Measurements from ENCODE around the gene IFI27.

IFI27 gene

DNA sequence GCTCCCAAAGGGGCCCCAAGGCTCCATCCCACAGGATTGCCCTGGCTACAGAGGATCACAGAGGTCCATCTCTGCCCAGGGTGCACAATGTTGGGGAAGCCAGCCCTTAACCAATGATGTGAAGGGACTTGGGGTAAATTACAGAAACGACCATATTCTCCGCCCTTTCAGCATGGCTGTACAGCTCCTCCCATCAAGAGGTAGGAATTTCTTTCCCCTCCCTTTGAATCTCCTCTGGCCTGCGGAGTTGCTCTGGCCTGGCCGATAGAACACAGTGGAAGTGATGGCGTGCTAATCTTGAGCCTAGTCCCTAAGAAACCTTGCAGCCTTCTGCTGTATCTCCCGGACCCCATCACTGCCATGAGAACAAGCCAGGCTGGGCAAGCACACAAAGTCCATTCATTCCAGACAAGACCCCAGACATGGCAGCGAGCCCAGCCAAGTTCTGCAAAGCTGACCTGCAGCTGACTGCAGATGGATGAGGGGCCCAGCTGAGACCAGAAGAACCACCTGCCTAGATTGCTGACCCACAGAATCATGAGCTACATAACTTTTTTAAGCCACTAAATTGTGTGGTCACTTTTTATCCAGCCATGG is 6.9 kb upstream of the IFI27 start:
- DNase-seq: no peak

DNA sequence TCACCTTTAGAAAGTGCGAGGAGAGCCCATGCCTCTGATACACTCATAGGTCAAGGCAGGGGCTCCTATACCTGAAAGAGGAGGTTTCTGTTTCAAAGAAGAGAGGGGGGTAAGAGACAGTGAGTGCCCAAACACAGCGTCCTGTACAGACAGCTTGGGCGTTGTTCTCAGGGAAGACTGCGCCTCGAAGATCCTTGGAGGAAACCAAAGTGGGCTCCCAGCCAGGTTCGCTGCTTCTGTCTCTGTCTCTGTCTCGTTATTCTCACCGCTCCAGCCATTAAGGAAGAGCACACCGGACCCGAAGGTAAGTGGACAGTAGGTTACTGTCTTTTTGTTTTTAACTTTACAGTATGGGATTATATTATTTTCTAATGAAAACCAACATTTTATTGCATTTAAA is 5.8 kb upstream of the IFI27 start:
- no peak for DNase-seq

DNA sequence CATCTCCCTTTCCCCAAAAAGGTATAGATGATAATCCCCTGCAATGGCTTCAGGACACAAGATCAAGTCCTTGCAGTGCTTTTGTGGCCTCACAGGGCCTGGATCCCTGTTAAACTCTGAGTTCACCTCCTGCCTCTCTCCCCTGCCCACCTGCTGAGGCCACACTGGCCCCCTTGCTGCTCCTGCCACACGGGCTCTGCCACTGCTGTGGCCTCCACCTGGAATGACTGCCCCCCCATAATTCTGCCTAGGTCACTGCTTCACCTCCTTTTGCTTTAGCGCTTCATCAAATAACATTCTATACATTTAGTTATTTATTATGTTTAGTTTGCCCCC is 653 bp upstream of the IFI27 start:
- DNase-seq: no peak

DNA sequence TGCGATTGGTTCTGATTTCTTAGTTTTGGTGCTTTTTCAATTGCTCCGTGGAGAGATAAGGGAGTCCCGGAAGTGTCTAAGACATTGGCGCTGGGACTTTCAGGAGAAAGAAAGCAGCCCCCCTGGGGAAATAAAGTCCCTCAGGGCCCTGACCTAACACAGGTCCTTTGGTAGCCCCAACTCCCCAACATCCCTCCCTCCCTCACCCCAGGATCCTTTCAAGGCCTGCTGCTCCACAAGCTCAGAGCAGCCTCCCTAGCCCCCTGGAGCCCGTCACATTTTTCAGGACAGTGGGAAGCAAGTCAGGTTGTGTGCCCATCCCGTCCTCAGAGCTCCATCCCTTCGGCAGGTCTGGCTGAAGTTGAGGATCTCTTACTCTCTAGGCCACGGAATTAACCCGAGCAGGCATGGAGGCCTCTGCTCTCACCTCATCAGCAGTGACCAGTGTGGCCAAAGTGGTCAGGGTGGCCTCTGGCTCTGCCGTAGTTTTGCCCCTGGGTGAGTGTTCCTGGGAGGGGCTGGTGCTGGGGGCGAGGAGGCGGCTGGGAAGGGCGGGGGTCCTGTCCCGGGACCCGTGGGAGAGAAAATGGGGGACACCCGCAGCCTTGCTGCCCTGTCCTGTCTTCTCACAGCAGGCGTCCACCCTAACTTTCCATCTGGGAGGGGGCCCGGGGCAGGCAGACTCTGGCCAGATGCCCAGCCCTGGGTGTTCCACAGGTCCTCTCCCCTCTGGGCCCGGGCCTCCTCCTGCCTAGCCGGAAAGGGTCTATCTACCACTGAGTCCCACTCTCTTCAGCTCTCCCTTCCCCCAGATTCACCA is 950 bp downstream of the IFI27 start:
- DNase-seq: no peak

DNA sequence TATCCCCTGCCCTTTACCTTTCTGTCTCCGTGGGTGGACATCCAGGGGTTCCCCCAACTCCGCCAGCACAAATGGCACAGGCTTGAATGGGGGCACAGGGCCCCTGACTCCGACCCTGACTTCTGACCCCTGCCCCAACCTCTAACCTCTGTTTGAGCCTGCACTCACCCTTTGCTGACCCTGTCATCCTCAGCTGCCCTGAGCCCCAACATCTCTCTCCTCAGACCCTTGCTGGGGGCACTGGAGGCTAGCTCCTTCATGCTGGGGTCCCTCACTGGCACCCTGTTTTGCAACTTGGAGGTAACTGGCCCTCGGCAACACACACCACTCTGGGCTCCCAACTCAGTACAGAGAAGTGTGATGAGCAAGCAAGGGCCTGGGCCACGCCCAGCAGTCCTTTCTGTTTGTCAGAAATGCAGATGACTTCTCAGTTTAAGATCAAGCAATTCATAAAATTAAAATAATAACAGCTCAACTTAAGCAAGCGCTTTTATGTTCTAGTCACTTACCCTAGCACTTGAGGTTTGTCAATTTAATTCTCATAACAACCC is 2.1 kb downstream of the IFI27 start:
- DNase-seq: no peak

DNA sequence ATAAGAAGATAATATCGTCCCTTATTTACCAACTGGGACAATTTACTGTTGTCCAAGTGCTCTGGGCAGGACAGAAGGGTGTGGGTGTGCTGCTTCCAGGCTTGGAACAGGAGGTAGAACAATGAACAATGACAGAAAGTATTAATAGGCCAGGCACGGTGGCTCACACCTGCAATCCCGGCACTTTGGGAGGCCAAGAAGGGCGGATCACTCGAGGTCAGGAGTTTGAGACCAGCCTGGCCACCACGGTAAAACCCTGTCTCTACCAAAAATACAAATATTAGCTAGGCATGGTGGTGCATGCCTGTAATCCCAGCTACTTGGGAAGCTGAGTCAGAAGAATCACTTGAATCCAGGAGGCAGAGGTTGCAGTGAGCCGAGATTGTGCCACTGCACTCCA is 2.5 kb downstream of the IFI27 start:
- no peak for DNase-seq

DNA sequence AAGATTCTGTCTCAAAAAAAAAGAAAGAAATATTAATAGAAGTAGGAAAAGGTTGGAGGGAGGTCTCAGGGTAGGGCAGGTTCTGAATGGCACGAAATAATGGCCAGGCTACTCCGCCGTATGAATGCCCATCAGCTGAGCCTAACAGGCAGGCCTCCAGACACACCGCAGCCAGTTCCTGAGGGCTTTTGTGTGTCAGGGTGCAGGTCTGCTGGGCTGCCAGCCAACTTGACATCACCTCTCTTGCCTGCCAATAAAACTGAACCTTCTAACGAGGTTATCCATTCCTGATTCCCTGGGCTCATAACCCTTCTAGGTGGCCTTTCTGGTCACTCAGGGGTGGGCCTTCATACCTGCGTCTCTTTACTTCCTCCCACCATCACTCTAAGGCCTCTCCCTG is 3.0 kb downstream of the IFI27 start:
- DNase-seq: no peak

DNA sequence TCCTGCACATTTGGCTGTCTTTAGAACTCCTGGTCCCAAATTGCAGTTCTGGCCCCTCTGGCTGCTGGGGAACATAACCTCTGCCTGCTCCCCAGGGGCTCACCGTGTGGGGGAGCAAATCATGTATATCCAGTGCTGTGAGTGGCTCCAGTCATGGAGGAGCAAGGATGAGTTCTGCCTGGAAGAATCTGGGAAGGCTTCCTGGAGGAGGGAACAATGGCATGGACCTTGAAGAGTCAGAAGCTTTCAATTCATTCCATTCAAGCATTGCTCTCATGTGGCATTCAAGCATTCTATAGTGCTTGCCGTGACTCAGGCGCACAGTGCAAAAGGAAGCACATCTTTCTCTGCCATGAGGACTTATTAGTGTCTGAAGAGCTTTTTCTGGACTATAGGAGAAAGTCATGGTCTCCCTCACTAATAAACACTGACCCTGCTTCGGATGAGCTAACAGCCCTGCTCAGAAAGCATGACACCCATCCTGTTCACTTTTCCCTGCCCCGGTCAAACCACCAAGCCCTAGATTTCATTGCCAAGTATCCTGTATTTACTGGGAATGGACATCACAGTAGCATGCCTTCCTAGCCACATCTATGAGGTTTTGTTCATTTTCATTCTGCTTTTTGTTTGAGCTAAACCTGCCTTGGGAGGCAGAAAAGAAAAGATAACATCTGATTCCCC is 3.5 kb downstream of the IFI27 start:
- DNase-seq: no peak

DNA sequence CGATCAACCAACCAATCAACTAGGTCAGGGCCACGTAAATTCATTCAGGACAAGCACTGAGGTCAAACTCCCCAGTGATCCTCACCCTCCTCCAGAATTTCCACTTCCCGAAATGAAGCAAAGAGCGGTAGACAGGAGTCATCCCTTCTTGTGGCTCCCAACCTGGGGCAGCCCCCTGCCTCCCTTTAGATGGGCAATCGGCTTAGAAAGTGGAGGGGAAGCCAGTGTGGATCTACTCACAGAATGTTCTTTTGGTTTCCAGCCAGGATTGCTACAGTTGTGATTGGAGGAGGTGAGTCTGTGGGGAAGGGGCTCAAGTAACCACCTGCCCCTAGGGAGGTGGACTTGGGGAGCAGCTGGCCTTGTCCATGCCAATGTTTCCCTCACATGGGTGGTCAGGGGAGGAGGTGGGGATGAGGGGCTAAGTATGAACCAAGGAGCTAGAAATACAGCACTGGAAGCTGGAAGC is 4.1 kb downstream of the IFI27 start:
- DNase-seq: no peak

DNA sequence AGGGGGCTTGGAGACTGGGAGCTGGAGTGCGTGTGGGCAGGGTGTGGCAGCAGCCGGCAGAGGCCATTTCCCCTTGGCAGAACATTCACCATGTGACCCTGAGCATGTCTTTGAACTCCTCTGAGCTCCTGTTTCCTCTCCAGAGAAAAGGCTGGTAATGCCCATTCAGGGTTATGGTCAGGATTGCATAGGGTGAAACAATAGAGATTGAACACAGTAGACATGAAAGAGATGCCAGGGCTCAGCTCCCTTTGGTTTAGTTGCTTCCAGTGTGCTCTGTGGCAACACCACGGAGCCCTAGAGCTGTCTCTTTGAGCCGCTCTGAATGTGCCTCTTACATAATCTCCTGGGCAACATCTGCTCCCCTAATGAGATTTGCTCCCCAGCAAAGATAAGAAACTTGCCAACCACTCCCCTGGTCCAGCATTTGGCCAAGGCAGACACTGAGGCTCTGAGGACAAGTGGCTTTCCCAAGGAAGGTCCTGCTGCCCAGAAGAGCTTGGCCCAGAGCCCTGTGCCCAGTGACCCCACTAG is 4.6 kb downstream of the IFI27 start:
- DNase-seq: no peak

DNA sequence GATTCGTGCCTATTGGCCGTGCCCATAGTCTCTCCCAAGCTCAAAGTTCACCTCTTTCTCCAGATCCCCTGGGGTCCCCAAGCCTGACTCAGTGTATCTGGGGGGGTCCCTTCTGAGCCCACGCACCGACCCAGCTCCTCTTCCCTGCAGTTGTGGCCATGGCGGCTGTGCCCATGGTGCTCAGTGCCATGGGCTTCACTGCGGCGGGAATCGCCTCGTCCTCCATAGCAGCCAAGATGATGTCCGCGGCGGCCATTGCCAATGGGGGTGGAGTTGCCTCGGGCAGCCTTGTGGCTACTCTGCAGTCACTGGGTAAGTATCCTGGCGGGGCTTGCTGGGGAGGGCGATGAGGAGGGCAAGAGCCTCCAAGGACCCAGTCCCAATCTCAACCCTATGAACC is 5.1 kb downstream of the IFI27 start:
- no peak for DNase-seq

DNA sequence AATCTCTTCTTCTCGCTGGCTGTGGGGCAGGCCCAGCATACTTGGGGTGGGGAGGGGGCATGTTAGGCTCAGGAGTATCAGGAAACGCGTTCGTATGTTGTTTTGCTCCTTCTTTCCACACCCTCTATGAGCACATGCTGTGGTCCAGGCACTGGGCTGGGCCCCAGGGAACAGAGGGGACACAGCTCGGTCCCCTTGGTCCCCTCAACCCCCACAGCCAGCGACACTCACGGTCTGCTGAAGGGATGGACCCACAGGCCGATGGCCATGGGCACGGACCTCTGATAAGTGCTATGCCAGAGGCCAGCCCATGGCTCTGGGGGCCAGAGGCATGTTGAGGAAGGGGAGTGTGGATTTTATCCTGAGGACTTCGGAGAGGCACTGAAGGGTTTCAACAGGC is 6.2 kb downstream of the IFI27 start:
- no peak for DNase-seq

DNA sequence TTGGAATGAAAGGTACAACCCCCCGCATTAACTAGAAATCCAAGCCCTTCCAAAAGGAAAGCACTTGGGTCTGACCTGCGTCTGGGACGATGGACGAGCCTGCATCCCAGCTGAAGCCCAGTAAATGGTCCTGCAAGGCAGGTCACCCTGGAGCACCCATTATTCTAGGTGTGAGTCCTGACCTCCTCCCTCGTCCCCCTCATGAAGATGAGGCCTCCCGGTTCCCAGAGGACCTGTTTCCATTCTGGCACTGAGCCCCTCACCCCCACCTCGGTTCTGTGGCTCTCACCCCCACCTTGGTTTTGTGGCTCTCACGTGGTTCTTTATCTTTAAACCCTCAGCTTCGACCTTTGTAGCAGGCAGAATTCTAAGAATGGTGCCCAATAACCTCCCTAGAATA is 7.3 kb downstream of the IFI27 start:
- no peak for DNase-seq

DNA sequence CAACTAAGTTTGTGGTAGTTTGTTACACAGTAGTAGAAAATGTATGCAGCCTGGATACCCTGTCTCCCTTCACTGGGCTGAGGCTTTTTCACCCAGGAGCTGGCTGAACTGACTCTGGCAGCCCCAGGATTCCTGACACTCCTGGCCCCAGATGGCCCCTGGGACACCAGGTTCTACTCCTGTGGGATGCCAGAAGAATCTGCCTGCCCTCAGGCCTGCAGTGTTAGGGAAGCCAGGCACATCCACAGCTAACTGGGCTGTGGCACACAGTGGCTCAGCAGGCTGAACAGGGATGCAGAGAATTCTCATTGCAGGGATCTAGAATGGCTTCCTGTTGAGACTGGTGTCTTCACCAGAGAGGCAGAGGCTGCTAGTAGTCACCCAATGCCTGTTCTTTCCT is 8.5 kb downstream of the IFI27 start:
- no peak for DNase-seq

DNA sequence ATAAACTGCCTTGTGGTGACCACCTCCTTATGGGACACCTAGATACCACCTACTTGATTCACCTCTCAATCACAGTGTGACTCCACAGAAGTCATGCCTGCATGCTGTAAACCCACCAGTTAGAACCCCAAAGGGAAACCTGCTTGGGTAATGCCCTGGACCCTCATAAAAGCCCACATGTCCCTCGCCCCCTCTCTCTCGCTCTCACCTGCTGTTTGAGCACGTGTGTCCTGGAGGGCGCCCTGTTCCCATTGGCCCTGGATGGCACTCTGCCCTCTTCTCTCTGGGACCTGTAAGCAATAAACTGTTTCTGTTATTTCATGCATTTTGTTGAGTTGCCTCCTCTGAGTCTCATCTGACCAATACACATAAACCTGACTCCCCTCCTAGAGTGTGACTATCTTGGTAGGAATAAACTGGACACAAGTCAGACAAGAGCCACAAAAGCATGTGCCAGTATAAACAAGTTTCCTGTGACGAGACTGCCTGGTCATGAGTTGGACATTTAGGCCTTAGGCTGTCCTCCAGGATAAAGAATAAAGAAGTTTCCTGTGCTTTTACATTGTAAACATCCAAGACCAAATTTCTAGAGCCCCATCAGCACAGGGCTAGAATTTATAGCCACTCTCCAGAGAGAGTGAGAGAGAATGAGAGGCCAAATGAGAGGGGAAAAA is 10.3 kb downstream of the IFI27 start:
- no peak for DNase-seq

DNA sequence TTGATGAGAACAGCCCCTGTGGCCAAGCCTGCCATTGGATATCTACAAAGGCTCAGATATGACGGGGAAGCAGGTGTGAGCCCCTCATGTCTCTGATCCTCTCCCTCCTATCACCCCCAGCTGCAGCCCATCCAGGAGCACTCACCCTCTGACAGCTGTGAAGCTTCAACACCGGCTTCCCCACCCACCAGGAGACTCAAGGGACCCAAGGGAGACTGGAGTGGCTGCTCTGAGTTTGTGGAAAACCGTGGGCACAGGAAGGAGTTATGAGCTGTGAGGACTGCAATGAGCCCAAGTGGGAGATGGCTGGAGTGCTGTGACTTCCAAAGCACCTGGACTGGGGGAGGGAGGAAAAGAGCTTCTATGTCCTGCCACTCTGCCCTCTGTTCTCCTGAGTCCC is 10.9 kb downstream of the IFI27 start:
- DNase-seq: no peak

DNA sequence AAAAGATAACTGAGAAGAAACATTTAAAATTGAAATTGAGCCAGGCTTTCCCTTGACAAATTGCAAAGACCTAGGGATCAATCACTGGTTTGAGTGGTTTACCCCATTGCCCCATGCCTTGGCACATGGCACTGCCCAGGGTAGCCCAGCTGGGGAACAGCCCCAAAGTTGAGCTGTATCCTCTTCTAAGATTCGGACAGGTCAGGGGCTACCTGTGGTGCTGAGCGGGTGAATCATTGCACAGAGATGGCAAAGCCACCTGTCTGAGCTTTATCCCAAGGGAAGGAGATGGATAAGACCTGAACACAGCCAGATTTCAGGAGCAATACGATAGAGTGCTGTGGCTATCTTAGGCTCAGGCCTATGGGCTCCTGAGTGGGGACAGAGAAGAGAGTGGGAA is 11.9 kb downstream of the IFI27 start:
- no peak for DNase-seq

DNA sequence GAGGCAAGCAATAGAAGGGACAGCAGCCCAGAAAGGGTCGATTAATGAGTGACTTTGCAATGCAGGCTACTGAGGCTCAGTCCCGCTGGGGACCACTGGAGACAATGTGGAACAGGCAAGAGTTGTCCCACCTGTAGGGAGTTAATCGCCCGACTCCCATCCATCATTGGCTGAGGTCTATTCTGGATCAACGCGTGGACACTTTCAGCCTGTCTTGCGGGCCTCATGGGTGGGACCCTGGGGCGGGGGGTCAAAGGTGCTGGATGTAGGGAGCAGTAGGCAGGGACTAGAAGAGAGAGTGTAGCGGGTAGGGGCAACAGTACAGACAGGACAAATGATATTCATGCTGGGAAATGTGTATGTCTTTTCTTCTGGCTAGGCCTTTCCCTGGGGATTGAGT is 12.8 kb downstream of the IFI27 start:
- DNase-seq: no peak

DNA sequence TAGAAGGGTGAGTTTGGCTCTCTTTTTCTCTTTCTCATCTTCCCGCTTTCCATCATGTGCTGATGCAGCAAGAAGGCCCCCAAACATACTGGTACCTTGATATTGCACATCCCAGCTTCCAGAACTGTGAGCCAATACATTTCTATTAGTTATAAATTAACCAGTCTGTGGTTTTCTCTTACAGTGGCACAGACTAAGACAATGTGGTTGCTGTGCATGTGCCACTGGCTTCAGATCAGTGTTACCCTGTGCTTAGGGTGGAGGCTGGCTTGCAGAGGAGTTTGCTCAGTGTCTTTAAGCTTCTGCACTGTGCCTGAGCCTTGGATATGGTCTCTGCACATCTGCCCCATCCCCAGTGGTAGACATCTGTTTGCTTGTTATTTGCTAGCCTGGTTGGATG is 13.3 kb downstream of the IFI27 start:
- no peak for DNase-seq

DNA sequence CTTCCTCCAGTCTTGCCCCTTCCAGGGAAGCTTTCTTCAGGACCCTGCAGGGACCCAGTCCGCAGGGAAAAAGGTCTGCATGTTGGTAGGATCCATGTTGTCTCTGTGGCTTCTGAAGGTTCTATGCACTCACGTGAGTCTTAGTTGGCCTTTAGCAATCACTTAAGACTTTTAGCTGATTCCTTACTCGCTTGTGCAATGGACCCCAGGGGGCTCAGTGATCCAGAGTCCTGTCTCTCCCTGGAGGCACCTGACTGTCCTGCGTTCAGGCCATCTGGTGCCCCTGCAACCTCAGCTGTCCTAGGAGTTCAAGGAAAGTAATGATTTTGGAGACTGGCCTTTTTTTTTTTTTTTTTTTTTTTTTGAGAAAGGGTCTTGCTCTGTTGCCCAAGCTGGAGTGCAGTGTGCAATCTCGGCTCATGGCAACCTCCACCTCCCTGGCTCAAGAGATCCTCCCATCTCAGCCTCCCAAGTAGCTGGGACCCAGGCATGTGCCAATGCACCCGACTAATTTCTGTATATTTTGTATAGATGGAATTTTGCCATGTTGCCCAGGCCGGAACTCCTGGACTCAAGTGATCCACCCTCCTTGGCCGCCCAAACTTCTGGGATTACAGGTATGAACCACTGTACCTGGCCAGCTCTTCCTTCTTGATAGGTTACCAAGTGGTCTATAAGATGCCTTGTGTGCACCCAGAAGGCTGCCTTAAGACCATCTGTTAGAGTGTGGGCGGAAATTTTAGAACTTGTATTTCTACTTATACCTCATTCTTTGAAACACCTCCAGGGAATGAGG is 14.2 kb downstream of the IFI27 start:
- no peak for DNase-seq

DNA sequence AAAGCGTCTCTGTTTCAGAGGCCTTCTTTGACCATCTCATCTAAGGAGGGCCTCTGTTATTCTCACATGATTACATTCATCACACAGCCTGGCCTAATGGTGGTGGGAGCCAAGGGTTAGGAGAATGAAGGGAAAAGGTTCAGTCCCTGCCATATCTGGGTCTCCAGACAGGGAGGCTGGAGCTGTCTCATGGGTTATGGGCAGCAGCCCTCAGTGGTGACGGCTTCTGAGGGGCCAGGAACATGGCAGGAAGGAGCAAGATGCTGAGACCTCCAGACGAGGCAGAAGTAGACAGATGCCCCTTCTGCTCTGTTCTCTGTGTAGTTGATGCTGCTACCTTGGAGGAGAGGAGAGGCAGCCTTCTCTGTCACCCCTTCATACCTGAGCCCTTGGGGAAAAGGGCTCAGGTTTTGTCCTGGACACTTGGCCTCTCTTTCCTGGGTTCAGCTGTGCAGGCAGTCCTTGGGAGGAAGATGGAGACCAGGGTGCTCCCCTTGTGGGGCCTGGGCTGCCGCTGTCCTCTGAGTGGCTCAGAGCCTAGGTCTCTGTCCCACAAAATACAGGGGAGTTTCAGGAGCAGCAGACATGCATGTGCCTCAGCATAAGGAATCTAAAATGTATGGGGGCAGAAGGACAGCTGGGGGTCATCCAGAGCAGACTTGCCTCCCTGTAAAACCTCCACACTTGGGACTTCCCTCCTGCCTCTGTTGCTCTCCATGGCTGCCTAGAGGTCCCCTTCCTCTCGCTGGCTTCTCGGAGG is 15.3 kb downstream of the IFI27 start:
- DNase-seq: no peak

DNA sequence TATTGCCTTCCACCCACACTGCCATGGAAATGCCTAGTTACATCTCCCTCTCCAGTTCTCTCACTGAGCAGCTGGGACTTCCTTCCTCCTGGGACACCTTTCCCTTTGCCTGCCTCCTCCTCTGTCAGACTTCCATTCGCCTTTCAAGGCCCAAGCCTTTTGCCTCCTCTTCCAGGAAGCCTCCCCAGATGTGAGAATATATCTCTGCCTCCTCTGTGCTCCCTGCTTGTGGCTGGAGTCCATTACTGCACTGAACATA is 15.8 kb downstream of the IFI27 start:
- no peak for DNase-seq

Data from DMS 273 treated with DMSO at 0.1 percent for 48 hours (cell line).